HG02852 (cell line): ENCODE measurements around the gene RLBP1.
"Not testable (repeated sequence)": the region's sequence is repeated elsewhere in the genome, so short reads cannot be mapped to it uniquely, and the experiment has no call there.

Source experiments
- ATAC-seq: cut with Tn5 transposase; IDR thresholded peaks from one replicate; pipeline ENCODE4 v1.9.1; 2021; ENCODE audit warnings: mild to moderate bottlenecking, moderate library complexity; ENCODE audit not compliant: unreplicated experiment

Gene RLBP1

DNA sequence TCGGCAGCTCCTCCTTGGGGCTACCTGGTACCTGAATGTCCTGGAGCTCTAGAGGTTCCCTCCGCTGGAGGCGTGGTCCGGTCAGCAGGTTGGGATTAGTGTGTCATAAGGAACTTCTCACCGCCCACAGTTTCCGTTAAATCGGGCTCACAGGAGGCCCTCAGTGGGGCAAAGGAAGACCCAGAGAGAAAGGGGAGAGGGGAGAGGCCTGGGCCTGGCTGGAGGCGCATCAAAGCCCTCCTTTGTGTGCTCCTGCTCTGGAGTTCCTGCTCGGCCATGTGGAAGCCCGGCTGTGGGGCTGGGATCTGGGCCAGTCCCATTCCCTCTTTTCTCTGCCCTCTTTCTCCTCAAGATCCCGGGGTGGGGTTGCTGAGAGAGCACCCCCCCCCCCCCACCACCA is at the start of gene RLBP1:
Gene RLBP1 (minus strand): TSS at position 37 of the 400 bp plus-strand sequence. CDS start 2,604 bp downstream, outside the sequence.
- no peak for ATAC-seq

DNA sequence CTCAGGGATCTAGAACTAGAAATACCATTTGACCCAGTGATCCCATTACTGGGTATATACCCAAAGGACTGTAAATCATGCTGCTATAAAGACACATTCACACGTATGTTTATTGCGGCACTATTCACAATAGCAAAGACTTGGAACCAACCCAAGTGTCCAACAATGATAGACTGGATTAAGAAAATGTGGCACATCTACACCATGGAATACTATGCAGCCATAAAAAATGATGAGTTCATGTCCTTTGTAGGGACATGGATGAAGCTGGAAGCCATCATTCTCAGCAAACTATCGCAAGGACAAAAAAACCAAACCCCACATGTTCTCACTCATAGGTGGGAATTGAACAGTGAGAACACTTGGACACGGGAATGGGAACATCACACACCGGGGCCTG is 28.8 kb upstream of the RLBP1 start:
- not testable (repeated sequence) for ATAC-seq

DNA sequence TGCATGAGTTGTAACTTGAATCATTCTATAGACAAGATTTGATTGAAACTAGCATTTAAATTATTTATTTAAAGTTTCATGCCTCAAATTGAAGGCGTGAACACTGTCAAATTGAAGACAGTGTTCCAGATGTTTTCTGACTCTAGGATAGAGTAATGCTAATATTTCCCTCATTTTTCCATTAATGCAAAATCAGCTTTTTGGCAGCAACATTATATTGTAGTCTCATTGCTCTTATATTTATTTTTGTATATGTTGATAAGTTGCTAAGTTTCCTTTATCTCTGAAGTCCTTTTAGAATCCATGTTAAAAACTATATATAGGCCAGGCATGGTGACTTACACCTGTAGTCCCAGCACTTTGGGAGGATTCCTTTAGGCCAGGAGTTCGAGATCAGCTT is 27.2 kb upstream of the RLBP1 start:
- ATAC-seq = no peak

DNA sequence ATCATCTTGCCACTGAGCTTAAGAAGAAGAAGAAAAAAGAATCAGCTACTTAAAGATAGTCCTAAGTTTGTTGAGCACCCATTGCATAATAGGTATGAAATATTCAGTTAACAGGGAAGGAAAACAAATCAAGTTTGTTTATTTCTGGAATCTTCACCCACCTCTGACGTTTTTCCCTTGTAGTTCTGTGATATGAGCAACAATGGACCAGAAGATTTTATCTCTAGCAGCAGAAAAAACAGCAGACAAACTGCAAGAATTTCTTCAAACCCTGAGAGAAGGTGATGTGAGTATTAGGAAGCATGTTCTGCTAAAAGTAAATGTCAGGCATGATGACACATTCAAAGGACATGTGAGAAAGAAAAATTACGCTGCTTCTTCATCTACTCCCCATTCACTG is 26.1 kb upstream of the RLBP1 start:
- ATAC-seq = no peak

DNA sequence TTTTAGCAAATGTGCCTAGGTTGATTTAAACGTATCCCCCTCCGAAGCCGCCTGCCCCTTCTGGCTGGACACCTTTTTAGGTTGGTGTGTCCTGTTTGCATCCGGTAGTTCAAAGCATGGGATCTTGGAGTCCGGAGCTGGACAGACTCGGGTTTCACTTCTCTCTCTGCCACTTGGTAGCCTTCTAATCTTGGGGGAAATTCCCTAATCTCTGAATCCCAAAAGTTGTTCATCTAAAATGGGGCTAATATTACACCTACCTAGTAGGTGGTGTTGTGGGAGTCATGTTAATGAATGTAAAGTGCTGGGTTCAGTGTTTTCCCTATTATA is 23.2 kb upstream of the RLBP1 start:
- ATAC-seq = peak; percentile 15

DNA sequence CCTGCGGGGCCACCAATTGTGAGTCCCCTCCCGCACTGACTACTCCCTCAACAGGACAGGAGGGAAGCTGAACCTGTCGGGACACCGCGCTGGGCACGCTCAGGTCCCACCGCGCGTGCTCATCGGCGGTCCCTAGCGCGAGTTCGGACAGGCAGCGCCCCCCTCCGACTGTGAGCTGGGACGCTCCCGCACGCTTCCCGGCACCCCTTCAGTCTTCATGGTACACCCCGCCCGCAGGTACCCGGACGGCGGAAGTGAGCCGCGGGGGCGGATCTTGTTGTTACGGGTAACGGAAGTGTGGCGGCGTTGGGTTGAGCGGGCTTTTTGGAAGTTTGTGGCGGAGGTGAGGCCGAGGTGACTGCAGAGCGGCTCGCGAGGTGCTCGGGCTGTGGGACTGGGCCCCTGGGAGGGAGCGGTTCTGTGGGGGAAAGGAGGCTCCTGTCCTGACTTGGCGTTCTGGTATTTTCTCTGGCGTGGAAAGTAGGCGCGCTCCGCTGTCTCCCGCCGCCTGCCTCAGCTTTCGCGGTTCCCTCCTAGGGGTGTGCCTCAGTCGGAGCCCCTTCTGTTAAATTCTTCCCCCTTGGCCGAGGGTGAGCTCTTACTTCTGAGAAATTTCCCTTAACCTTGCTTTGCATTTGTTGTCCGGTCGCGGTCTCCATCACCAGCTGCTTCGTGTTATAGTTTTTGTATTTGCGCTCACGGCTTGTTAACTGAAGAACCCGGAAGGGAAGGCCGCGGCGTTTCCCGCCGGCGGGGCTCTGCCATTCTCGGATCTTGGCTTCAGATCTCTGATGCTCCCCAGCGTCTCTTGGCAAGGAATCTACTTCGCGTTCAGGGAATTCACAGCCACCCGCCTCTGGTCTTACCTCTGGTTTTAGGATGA is 22.6 kb upstream of the RLBP1 start, which contains the start of gene FANCI:
Gene FANCI (plus strand): TSS at position 289 of the 883 bp plus-strand sequence. CDS start 3,669 bp downstream, outside the sequence.
- peak; percentile 92 for ATAC-seq

DNA sequence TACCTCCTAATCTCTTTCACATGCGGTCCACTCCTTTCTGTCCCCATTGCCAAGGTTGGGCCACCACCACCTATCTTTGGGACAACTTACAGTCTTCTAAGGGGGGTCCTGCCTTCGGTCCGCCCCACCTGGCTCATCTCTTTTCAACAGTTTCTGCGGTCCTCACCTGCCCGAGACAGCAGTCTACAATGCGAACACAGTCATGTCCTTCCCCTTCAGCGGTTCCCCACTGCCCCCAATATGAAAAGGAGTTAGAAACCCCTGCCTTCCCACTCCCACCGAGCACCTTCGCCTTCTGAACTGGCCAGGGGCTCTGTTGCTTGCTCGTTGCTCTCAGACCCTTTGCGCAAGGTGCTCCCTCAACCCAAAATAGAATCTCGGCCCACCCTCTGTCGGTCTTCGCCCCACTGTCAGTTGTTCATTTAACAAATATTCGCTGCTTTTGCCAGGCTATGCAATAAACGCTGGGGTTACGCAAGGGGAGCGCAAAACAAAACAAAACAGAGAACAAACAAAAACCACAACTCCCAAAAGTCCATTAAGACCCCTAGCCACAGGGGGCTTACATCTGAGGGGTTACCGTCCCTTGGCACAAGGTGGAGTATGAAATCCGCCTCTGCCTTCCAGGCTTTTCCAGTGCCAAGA is 21.8 kb upstream of the RLBP1 start:
- ATAC-seq = no peak

DNA sequence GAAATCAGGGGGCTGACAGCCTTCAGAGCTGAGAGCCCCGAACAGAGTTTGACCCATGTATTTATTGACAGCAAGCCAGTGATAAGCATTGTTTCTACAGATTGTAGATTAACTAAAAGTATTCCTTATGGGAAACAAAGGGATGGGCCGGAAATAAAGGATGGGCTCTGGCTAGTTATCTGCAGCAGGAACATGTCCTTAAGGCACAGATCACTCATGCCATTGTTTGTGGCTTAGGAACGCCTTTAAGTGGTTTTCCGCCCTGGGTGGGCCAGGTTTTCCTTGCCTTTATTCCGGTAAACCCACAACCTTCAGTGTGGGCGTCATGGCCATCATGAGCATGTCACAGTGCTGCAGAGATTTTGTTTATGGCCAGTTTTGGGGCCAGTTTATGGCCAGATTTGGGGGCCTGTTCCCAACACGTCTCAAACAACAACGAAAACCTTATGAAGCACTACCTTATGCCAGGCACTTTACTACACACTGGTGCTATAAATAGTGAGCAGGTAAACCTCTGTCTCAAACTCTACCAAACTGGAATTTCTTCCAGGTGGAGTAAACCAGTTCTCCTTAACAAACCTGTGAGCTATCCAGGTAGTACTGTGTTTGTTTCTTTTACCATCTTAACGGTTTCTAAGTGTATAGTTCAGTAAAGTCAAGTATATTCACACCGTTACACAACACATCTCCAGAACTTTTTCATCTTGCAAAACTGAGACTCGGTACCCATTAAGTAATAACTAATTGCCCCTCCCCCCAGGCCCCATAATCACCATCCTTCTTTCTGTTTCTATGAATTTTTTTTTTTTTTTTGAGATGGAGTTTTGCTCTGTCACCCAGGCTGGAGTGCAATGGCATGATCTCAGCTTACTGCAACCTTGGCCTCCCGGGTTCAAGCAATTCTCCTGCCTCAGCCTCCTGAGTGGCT is 18.8 kb upstream of the RLBP1 start:
- not testable (repeated sequence) for ATAC-seq

DNA sequence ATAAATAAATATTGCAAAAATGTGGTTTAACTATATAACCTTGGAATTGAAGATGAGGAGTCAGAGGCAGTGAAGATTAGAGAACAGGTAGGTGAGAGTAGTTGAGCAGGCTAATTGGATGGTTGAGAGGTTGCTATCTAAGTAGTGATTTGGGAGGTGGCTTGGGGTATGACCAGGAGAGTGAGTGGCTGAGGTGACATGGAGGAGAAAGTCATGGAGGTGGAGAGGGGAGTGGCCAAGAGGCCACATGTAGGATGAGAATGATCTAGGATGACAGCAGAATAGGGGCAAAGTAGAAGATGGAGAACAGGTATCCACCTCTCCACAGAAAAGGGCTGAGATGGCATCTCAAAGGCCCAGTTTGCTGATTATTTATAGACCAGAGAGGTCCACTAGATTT is 10.5 kb upstream of the RLBP1 start:
- ATAC-seq = no peak

DNA sequence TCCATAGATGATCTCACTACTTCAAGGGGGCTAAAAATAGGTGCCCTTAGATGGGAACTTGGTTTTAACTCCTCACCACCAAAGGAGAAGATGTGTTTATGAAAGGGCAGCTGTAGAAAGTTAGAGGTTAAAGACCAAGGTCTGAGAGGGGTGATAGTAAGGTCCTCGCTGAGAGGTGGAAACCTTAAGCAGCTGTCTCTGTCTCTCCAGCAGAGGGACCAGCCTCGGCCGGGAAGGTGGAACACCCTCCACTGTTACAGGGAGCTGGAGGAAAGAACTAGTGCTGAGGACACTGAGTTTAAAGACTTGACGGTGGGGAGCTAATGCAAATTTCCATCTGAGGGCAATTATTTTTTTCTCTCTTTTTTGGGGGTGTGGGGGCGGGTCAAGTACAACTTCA is 8.9 kb upstream of the RLBP1 start:
- no peak for ATAC-seq

DNA sequence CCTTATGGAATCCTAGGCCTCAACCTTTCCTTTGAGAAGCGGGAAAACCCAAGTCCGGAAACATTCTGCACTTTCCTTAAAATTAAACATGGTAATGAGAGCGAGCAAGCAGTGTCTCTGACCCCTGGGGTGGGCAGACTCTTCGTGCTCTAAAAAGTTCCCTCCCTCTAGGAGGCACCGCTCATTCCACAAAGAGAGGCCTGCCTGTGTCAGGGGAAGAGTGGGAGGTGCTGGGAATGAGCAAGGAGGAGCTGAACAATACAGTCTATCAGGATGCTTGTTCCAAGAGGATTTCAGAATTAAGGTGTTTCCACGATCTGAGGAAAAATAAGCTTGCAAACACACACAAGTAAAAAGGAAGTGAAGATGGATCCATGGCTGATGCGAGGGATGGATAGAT is 6.0 kb upstream of the RLBP1 start:
- no peak for ATAC-seq

DNA sequence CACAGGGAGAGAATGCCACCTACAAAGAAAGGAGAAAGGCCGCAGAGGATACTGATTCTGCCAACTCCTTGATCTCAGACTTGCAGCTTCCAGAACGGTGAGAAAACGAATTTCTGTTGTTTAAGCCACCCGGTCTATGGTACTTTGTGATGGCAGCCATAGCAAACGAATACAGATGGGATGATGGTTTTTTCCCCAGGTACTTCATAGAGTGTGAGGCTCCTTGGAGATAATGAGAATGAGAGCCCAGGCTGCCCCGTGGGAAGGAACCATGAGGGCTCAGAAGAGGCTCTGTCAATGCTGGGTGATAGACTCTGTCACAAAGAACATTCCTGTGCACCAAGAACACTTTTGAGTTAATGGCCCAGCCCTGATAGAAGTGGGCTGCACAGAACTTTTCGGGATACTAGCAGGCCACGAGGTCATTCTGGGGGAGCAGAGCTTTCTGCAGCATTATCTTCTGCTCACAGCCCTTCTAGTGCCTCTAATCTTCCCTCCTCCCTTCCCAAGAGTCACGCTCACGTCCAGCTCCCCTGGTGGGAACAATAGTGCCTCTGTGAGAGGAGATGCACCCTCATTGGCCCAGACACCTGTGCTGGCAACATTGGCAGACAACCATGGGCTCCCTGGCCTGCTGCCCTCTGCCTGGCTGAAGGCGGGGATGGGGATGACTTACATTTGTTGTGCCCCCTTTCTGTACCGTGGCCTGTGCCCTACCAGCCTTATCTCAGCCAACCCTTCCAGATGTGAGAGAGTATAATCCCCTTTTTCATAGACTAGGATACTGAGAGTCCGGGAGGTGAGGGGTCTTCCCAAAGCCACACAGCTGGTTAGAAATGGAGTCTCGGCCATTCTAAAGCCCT is 5.2 kb upstream of the RLBP1 start:
- ATAC-seq = no peak

DNA sequence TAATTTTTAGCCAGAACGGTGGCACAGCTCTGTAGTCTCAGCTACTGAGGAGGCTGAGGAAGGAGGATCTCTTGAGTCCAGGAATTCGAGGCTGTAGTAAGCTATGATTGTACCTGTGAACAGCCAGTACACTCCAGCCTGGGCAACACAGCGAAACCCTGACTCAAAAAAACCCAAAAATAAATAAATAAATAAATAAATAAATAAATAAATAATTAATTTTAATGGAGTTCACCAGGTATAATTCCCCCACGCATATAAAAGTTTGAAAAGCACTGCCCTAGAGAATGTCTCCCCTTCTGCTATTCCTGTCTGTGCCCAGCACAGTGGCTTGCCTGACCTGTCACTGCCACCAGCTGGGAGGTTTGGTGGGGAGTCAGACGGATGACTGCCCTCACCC is 4.2 kb upstream of the RLBP1 start:
- no peak for ATAC-seq

DNA sequence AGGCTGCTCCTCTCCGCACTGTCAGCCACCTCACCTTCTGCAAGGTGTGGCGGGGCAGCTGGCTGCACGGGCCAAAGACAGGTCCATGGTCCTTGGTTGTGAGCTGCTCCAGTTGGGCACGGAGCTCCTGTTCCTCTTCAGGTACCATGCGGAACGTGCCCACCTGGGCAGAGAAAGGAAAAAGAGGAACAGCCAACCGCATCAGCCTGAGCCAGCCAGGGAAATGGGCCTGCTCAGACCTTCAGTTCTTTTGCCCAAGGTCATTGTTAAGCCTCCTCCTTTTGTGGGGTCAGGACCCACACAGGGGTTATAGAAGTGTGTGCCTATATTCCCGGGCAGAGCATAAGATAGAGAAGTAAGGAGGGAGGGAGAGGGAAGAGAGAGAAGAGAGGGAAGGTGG is 2.8 kb downstream of the RLBP1 start:
- ATAC-seq = no peak

DNA sequence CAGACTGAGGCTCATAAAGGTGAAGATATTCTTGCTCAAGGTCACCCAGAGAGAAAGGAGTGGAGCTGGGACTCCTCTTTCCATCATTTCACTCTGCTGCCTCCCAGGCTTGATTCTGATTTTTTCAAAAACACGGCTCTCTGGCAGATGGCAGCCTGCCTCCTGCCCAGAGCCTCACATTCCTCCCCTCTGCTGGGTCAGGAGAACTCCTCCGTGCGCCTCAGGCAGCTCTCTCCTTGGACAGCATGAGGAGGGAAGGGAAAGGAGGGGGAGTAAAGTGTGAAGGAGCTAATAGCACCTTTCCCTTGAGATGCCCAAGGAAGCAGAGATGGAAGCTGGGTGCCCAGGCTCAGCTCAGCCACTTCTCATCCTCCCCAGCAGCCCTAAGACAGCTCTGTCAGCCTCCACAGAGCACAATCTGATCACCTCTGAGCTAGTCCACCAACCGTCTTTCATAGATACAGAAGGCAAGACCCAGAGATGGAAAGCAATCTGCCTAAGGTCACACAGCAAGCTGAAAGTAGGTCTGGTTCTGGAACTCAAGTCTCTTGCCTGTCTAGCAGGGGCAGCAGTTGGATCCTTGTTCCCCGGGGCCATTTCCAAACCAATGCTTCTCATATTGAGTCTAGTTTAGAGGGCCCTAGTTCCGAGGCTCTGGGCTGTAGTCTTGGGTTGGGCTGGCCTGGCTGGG is 3.5 kb downstream of the RLBP1 start:
- no peak for ATAC-seq

DNA sequence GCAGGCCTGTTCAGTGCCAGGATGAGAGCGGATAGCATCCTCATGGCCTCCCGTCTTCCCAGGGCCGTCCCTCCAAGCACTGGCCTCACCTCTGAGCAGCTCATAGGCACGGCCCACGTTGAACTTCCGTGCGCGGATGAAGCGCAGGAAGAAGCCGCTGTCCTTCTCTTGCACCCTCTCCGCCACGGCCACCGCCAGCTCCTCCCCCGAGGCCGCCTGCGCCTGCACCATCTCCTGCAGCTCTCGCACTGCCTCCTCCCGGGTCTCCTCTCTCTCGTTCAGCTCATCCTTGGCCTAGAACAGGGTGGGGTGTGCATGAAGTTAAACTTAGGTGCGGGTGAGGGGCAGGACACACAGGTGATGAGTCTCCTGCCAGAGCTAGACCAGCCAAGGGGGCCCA is 4.3 kb downstream of the RLBP1 start:
- ATAC-seq = no peak

DNA sequence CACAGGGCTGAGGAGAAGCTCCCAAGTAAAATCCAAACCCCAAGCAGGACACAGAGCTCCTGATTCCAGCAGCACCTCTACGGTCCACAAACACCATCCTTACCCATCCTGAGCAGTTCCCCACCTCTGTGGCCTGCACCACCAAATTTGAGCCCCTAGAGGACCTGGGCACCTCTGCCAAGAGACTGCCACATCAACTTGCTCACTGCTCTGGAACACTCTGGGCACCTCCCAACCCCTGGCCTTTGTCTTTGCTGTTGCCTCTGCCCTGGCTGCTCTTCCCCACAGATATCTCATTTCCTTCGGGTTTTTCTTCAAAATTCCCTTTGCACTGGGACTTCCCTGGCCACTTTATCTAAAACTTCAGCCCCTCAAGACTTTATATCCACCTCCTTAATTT is 5.8 kb downstream of the RLBP1 start:
- ATAC-seq = no peak

DNA sequence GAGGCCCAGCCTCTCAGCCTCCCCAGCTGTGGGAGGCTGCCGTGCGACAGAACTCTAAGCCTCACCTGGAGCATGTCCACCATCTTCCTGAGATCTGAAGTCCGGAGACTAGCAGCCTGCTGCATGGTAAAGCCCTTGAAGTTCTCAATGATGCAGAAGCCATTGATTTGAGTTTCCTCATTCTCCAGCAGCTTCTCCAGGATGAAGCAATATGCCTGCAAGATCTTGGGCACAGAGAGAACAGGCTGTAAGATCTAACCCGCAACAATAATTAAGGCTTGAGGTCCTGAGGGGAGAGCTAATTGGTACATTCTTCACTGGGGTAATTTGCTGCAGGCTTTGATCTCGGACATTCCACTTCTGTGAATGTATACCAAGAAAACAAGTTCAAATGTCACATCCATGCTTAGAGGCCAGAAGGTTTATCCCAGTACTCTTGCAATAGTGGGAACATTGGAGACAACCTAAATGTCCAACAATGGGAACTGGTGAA is 9.7 kb downstream of the RLBP1 start:
- no peak for ATAC-seq

DNA sequence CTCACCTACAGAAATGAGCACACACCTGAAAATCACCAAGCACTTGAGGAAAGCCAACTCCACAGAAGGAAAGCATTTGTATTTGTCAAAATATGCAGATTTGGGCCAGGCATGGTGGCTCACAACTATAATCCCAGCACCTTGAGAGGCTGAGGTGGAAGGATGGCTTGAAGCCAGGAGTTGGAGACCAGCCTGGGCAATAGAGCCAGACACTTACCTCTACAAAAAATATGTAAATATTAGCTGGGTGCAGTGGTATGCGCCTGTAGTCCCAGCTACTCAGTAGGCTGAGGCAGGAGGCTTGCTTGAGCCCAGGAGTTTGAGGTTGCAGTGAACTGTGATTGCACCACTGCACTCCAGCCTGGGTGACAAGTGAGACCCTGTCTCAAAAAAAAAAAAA is 12.3 kb downstream of the RLBP1 start:
- no peak for ATAC-seq

DNA sequence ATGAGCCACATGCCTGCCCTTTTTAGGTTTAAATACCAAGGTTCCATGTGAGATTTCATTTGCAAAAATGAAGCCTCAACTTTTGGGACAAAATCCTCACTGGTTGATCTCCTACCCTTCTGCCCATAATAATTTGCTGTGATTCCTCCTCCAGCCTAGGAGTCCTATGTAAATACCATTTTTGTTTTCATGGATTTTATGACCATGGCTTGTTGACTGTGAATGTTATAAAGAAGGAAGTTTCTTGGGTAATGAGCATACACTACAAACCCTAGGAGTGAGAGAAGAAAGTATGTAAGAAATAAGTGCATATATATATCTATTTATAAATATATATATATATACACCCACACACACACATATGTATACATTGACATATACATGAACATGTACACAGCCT is 13.1 kb downstream of the RLBP1 start:
- no peak for ATAC-seq
